Panc1 (cell line): Measurements from ENCODE around the gene SOSTDC1. TPM values are rescaled to one million over a fixed set of nuclear protein-coding genes. Genes with fewer than 3 reads are reported as not detected.
"Not testable (repeated sequence)": the region's sequence is repeated elsewhere in the genome, so short reads cannot be mapped to it uniquely, and the experiment has no call there.

Experiments
- ATAC-seq: fragments of 200-7000 bp; cut with Tn5 transposase; 2 replicates; pipeline ENCODE4 v1.9.1; 2020; ENCODE audit warnings: mild to moderate bottlenecking, moderate library complexity
- BruUV-seq: library from RNA; stranded (reverse); fragments of 400-500 nt; replicated peaks from 2 replicates; lab custom pipeline; 2021; lab: Mats Ljungman, UMichigan
- CTCF ChIA-PET: fragments of 300-600 bp; sonication (Branson Sonifier 250); formaldehyde crosslinking; loops from one replicate; lab custom pipeline; 2022; ENCODE audit warnings: antibody characterized with exemption; lab: Charles Lee
- POLR2A ChIA-PET: fragments of 300-600 bp; sonication (Branson Sonifier 250); formaldehyde crosslinking; loops from one replicate; lab custom pipeline; 2022; ENCODE audit warnings: antibody characterized with exemption; lab: Charles Lee
- DNase-seq: peaks from one replicate; pipeline ENCODE4 v3.0.0-alpha.2; 2010; ENCODE audit warnings: low read depth, low spot score
- H3K27ac ChIP-seq: 2 replicates; pipeline ENCODE4 v1.5.1; 2011; ENCODE audit warnings: mild to moderate bottlenecking, low read length, inconsistent platforms
- H3K27me3 ChIP-seq: fragments of 200-500 bp; sonication (Bioruptor generic); 2 replicates; pipeline ENCODE4 v1.6.0; 2014; ENCODE audit warnings: low read length, inconsistent platforms; ENCODE audit not compliant: control insufficient read depth, insufficient read depth
- H3K36me3 ChIP-seq: fragments of 200-500 bp; sonication (Bioruptor generic); 2 replicates; pipeline ENCODE4 v1.5.1; 2014; ENCODE audit warnings: inconsistent platforms, mild to moderate bottlenecking, low read length, moderate library complexity; ENCODE audit not compliant: control insufficient read depth, insufficient read depth
- H3K4me1 ChIP-seq: 2 replicates; pipeline ENCODE4 v1.5.1; 2011; ENCODE audit warnings: inconsistent platforms, mild to moderate bottlenecking, low read length, moderate library complexity; ENCODE audit not compliant: control insufficient read depth, insufficient read depth
- H3K4me3 ChIP-seq, 2 experiments: 2 replicates each; pipeline ENCODE4 v1.5.1; 2011 to 2012; ENCODE audit warnings: low read depth in 2 of 2, low read length in 2 of 2, mild to moderate bottlenecking in 2 of 2, inconsistent platforms in 1 of 2, moderate library complexity in 1 of 2
- H3K9me3 ChIP-seq: fragments of 200-500 bp; sonication (Bioruptor generic); 2 replicates; pipeline ENCODE4 v1.5.1; 2014; ENCODE audit warnings: low read depth, mild to moderate bottlenecking, inconsistent platforms, low read length, moderate library complexity; ENCODE audit not compliant: control insufficient read depth, insufficient read depth
- POLR2AphosphoS5 ChIP-seq: IDR thresholded peaks from 2 replicates; pipeline ENCODE4 v1.6.1; 2012; ENCODE audit warnings: mild to moderate bottlenecking, low read depth, low read length, moderate library complexity
- SIN3A ChIP-seq: IDR thresholded peaks from 2 replicates; pipeline ENCODE4 v1.6.1; 2012; ENCODE audit warnings: low read depth, mild to moderate bottlenecking, low read length, moderate library complexity, borderline replicate concordance; ENCODE audit not compliant: insufficient read depth
- TCF7L2 ChIP-seq: IDR thresholded peaks from 2 replicates; pipeline ENCODE4 v1.6.1; 2011; ENCODE audit warnings: mild to moderate bottlenecking, low read depth, low read length, inconsistent platforms
- in situ Hi-C: cut with HindIII; loops from 2 replicates; pipeline ENCODE4 v1.10.0; 2016; ENCODE audit warnings: low sequenced_read_pairs, low pct_unique_long_range_greater_than_20kb
- intact Hi-C: fragments of 100-400 bp; cut with micrococcal nuclease; formaldehyde crosslinking; loops from one replicate; pipeline ENCODE4 v1.10.0; 2022; ENCODE audit not compliant: unreplicated experiment
- total RNA-seq: library from RNA; stranded (reverse); gene quantifications from one replicate; pipeline ENCODE4 v1.2.1, GENCODE V29; 2021; ENCODE audit not compliant: unreplicated experiment
- TF ChIP-seq, protein P1 (sequence below), 2 experiments: IDR thresholded peaks; 2 replicates each; pipeline ENCODE4 v1.6.1; 2011 to 2012; ENCODE audit warnings: low read depth in 2 of 2, control low read depth in 1 of 2, low read length in 1 of 2, mild to moderate bottlenecking in 1 of 2, moderate library complexity in 1 of 2; ENCODE audit not compliant: insufficient read depth in 1 of 2
- TF ChIP-seq, protein P2 (sequence below): fragments of 450-650 bp; IDR thresholded peaks from 2 replicates; pipeline ENCODE4 v1.5.1; 2017; ENCODE audit warnings: mild to moderate bottlenecking

The SOSTDC1 gene
- total RNA-seq, 1 experiment from 2014 or later, result not detected

DNA sequence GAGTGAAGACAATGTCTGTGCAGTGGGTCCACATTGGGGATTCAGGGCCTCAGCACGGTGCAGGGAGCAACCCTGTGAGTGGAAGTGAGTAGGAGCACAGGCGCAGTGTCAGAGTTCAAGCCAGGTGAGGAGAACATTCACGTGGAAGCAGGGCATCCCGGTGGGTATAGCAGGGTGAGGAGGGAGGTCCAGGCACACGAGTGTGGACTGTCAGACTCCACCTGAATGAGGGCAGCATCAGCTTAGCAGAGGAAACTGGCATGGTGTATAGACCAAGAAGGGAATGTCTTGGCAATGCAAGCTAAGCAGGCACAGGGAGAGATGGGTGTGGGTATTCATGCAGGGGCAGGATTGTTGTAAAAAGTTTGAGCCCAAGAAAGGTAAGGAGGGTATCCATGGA is 45.8 kb upstream of the SOSTDC1 start:
- no peak overlapping the region for H3K27ac ChIP-seq
- intact Hi-C loops, result no loop called here
- H3K36me3 ChIP-seq, result no peaks in the 10 kb centered on the region
- no peaks in the 10 kb centered on the region for H3K27me3 ChIP-seq
- H3K4me3 ChIP-seq, result no peak overlapping the region
- no TSS peak for BruUV-seq
- peak; percentile 42; the same call in 1 of the 2 replicates for ATAC-seq
- POLR2A ChIA-PET, result no interaction called here
- H3K4me1 ChIP-seq, result no peaks in the 10 kb centered on the region
- CTCF ChIA-PET, result interaction anchor here (0.8 kb wide), 1 partner anchor 53 kb away, joined by 3 read pairs; no protein-coding TSS in a partner anchor
- H3K9me3 ChIP-seq, result no peaks in the 10 kb centered on the region
- TF ChIP-seq SIN3A (no peak), POLR2AphosphoS5 (no peak), TCF7L2 (no peak)
- TF ChIP-seq, protein P1, sequence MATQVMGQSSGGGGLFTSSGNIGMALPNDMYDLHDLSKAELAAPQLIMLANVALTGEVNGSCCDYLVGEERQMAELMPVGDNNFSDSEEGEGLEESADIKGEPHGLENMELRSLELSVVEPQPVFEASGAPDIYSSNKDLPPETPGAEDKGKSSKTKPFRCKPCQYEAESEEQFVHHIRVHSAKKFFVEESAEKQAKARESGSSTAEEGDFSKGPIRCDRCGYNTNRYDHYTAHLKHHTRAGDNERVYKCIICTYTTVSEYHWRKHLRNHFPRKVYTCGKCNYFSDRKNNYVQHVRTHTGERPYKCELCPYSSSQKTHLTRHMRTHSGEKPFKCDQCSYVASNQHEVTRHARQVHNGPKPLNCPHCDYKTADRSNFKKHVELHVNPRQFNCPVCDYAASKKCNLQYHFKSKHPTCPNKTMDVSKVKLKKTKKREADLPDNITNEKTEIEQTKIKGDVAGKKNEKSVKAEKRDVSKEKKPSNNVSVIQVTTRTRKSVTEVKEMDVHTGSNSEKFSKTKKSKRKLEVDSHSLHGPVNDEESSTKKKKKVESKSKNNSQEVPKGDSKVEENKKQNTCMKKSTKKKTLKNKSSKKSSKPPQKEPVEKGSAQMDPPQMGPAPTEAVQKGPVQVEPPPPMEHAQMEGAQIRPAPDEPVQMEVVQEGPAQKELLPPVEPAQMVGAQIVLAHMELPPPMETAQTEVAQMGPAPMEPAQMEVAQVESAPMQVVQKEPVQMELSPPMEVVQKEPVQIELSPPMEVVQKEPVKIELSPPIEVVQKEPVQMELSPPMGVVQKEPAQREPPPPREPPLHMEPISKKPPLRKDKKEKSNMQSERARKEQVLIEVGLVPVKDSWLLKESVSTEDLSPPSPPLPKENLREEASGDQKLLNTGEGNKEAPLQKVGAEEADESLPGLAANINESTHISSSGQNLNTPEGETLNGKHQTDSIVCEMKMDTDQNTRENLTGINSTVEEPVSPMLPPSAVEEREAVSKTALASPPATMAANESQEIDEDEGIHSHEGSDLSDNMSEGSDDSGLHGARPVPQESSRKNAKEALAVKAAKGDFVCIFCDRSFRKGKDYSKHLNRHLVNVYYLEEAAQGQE (IDR thresholded peaks at IDR 0.05; ENCODE audit: insufficient read depth in 1 of 2, low read depth in 2 of 2, low read length in 1 of 2), result no peak
- TF ChIP-seq, protein P2, sequence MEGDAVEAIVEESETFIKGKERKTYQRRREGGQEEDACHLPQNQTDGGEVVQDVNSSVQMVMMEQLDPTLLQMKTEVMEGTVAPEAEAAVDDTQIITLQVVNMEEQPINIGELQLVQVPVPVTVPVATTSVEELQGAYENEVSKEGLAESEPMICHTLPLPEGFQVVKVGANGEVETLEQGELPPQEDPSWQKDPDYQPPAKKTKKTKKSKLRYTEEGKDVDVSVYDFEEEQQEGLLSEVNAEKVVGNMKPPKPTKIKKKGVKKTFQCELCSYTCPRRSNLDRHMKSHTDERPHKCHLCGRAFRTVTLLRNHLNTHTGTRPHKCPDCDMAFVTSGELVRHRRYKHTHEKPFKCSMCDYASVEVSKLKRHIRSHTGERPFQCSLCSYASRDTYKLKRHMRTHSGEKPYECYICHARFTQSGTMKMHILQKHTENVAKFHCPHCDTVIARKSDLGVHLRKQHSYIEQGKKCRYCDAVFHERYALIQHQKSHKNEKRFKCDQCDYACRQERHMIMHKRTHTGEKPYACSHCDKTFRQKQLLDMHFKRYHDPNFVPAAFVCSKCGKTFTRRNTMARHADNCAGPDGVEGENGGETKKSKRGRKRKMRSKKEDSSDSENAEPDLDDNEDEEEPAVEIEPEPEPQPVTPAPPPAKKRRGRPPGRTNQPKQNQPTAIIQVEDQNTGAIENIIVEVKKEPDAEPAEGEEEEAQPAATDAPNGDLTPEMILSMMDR, result no peak
- in situ Hi-C loops, result no loop called here
- DNase-seq, result no peak

DNA sequence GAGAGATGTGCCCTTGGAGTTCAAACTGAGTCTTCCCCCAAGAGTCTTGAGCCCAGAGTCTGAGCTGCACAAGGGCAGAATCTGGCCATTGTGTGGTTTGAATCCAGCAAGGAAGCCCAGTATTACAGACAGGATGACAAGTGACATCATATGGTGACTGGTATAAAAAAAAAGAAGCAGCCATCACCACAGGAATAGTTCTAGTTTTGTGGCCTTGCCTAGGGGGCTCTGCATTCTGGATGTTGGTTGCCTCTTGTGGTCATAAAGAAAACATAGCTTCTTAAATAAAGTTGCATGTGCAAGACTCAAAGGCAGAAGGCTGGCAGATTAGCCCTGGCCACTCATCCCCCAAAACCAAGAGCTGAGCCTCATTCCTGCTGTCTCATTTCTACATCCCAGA is 44.3 kb upstream of the SOSTDC1 start:
- Histone ChIP-seq H3K4me1 (no peaks in the 10 kb centered on the region), H3K36me3 (no peaks in the 10 kb centered on the region), H3K4me3 (no peak overlapping the region), H3K9me3 (no peaks in the 10 kb centered on the region), H3K27me3 (no peaks in the 10 kb centered on the region), H3K27ac (no peak overlapping the region)
- no peak for DNase-seq
- TF ChIP-seq, protein P1 (IDR thresholded peaks at IDR 0.05; ENCODE audit: insufficient read depth in 1 of 2, low read depth in 2 of 2, low read length in 1 of 2), result no peak
- TF ChIP-seq TCF7L2 (no peak), SIN3A (no peak), POLR2AphosphoS5 (no peak)
- TF ChIP-seq, protein P2, result no peak
- ChIA-PET CTCF (interaction anchor here (0.6 kb wide), 1 partner anchor 40 kb away, joined by 3 read pairs; no protein-coding TSS in a partner anchor), POLR2A (no interaction called here)
- BruUV-seq, result no TSS peak
- intact Hi-C loops, result no loop called here
- in situ Hi-C loops, result no loop called here
- ATAC-seq, result no peak

DNA sequence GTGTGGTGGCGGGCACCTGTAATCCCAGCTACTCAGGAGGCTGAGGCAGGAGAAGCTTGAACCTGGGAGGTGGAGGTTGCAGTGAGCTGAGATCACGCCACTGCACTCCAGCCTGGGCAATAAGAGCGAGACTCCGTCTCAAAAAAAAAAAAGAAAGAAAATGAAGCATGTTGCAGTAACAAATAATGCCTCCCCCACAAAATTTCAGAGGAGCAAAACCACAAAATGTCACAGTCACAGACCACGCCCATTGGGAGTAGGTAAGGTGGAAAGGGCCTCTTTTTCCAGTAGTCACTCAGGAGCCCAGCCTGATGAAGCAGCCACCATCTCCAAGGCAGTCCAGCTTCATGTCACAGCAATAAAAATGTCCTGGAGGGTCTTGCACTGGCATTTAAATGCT is 40.9 kb upstream of the SOSTDC1 start:
- H3K4me1 ChIP-seq, BruUV-seq, H3K36me3 ChIP-seq, intact Hi-C loops, H3K4me3 ChIP-seq, H3K27ac ChIP-seq, in situ Hi-C loops, POLR2A ChIA-PET, H3K9me3 ChIP-seq, H3K27me3 ChIP-seq, DNase-seq, ATAC-seq, CTCF ChIA-PET: not testable (repeated sequence)
